Measurements from ENCODE around the gene JADE2. TPM values are rescaled to one million over a fixed set of nuclear protein-coding genes. Genes with fewer than 3 reads are reported as not detected.

JADE2 gene
- 23.6 to 41.8 TPM (median 36.0 TPM) in 5 replicates for total RNA-seq (2022; extraction: Qiagen RNA extraction; ENCODE audit: low read depth)

GRCh38 chr5:134524826-134525682, at the start of gene JADE2:
JADE2 (plus strand) TSS chr5:134525670; CDS start chr5:134535858, 10,188 bp downstream.

Other genes with a start within 250 kb of the JADE2 start
- 0.84 to 1.8 TPM (median 1.2 TPM) in 5 replicates for gene CDKL3, start 158.5 kb upstream of the JADE2 start, total RNA-seq (2022; extraction: Qiagen RNA extraction; ENCODE audit: low read depth)
- 52.1 to 75.0 TPM (median 66.7 TPM) in 5 replicates for gene UBE2B, start 154.1 kb upstream of the JADE2 start, total RNA-seq (2022; extraction: Qiagen RNA extraction; ENCODE audit: low read depth)
- gene CDKN2AIPNL, start 113.8 kb upstream of the JADE2 start, total RNA-seq (2022; extraction: Qiagen RNA extraction; ENCODE audit: low read depth): 40.2 to 48.8 TPM (median 45.3 TPM) in 5 replicates
- 47.2 to 75.5 TPM (median 55.1 TPM) in 5 replicates for gene SAR1B, start 107.2 kb downstream of the JADE2 start, total RNA-seq (2022; extraction: Qiagen RNA extraction; ENCODE audit: low read depth)
- 9.9 to 17.1 TPM (median 13.7 TPM) in 5 replicates for gene SEC24A, start 123.1 kb downstream of the JADE2 start, total RNA-seq (2022; extraction: Qiagen RNA extraction; ENCODE audit: low read depth)
- 17.7 to 30.1 TPM (median 27.9 TPM) in 5 replicates for gene CAMLG, start 212.9 kb downstream of the JADE2 start, total RNA-seq (2022; extraction: Qiagen RNA extraction; ENCODE audit: low read depth)
- 54.9 to 90.0 TPM (median 64.9 TPM) in 5 replicates for gene DDX46, start 233.1 kb downstream of the JADE2 start, total RNA-seq (2022; extraction: Qiagen RNA extraction; ENCODE audit: low read depth)